Cardiac muscle cell (in vitro differentiated cells and primary cell): ENCODE data around the gene MARCHF10. TPM values are rescaled to one million over a fixed set of nuclear protein-coding genes. Genes with fewer than 3 reads are reported as not detected.

ENCODE experiments used
- DNase-seq, 2 donors: peaks; one replicate each; pipeline versions ENCODE4 v3.0.0 to v3.0.0-alpha.2; 2010 to 2017; ENCODE audit warnings: low read depth in 1 of 2, low spot score in 1 of 2
- H3K27ac ChIP-seq: fragments of 200-600 bp; sonication (generic); 2 replicates; pipeline ENCODE4 v1.5.1; 2016
- H3K27me3 ChIP-seq: fragments of 200-600 bp; sonication (generic); 2 replicates; pipeline ENCODE4 v1.6.0; 2016; ENCODE audit warnings: control low read depth
- H3K36me3 ChIP-seq: fragments of 200-600 bp; sonication (generic); 2 replicates; pipeline ENCODE4 v1.5.1; 2016; ENCODE audit warnings: control low read depth
- H3K4me1 ChIP-seq: fragments of 200-600 bp; sonication (generic); 2 replicates; pipeline ENCODE4 v1.8.1; 2017; ENCODE audit warnings: low read depth, mild to moderate bottlenecking, mixed run types
- H3K4me3 ChIP-seq: fragments of 200-600 bp; sonication (generic); 2 replicates; pipeline ENCODE4 v1.5.1; 2016; ENCODE audit warnings: mild to moderate bottlenecking
- H3K9me3 ChIP-seq: fragments of 200-600 bp; sonication (generic); 2 replicates; pipeline ENCODE4 v1.5.1; 2017; ENCODE audit warnings: low read depth, mild to moderate bottlenecking, control low read depth
- CTCF ChIP-seq: IDR thresholded peaks from 2 replicates; pipeline ENCODE4 v1.5.1; 2012; ENCODE audit warnings: low read depth, mild to moderate bottlenecking, low read length
- polyA plus RNA-seq: library from polyadenylated mRNA; unstranded; fragments of >200 nt; fragmentation: Nextera tagmentation; extraction: Ambion mirVana; gene quantifications from 2 replicates; pipeline ENCODE4 v1.2.1, GENCODE V29; 2016
- total RNA-seq: library from RNA; depleted of rRNA; stranded (reverse); fragments of >200 nt; gene quantifications from 2 replicates; pipeline ENCODE4 v1.2.3, GENCODE V29; 2016

Gene MARCHF10
- total and polyA plus RNA-seq, 2 experiments from 2014 or later: 0.77 to 1.1 TPM

- H3K4me1 ChIP-seq: peaks cover 16% of the 10 kb centered on the region
- H3K4me3 ChIP-seq: no peak overlapping the region
- DNase-seq: no peak
- H3K27ac ChIP-seq: no peak overlapping the region
- no peaks in the 10 kb centered on the region for H3K9me3 ChIP-seq
- TF ChIP-seq CTCF: no peak
- no peaks in the 10 kb centered on the region for H3K36me3 ChIP-seq
- no peaks in the 10 kb centered on the region for H3K27me3 ChIP-seq
Measured at GRCh38 chr17:62804822-62805221, 3.3 kb downstream of the MARCHF10 start.

- no peaks in the 10 kb centered on the region for H3K9me3 ChIP-seq
- no peak overlapping the region for H3K4me3 ChIP-seq
- no peaks in the 10 kb centered on the region for H3K27me3 ChIP-seq
- no peaks in the 10 kb centered on the region for H3K36me3 ChIP-seq
- no peak for TF ChIP-seq CTCF
- H3K27ac ChIP-seq: no peak overlapping the region
- H3K4me1 ChIP-seq: peaks cover 16% of the 10 kb centered on the region
- DNase-seq: no peak
Measured at GRCh38 chr17:62804025-62804424, 4.1 kb downstream of the MARCHF10 start.

GRCh38 chr17:62802561-62803205 is 5.4 kb downstream of the MARCHF10 start:
- Histone ChIP-seq H3K27ac (no peak overlapping the region), H3K9me3 (no peaks in the 10 kb centered on the region), H3K4me1 (peaks cover 16% of the 10 kb centered on the region), H3K27me3 (no peaks in the 10 kb centered on the region), H3K36me3 (no peaks in the 10 kb centered on the region), H3K4me3 (no peak overlapping the region)
- DNase-seq: no peak
- no peak for TF ChIP-seq CTCF

- no peak for DNase-seq
- H3K36me3 ChIP-seq: no peaks in the 10 kb centered on the region
- no peaks in the 10 kb centered on the region for H3K27me3 ChIP-seq
- no peak overlapping the region for H3K27ac ChIP-seq
- no peaks in the 10 kb centered on the region for H3K9me3 ChIP-seq
- TF ChIP-seq CTCF: no peak
- no peak overlapping the region for H3K4me3 ChIP-seq
- peaks cover 16% of the 10 kb centered on the region for H3K4me1 ChIP-seq
Measured at GRCh38 chr17:62801553-62802114, 6.5 kb downstream of the MARCHF10 start.

GRCh38 chr17:62800585-62800984 is 7.5 kb downstream of the MARCHF10 start:
- H3K27ac ChIP-seq: no peak overlapping the region
- peaks cover 9% of the 10 kb centered on the region for H3K4me1 ChIP-seq
- no peaks in the 10 kb centered on the region for H3K9me3 ChIP-seq
- no peaks in the 10 kb centered on the region for H3K36me3 ChIP-seq
- no peaks in the 10 kb centered on the region for H3K27me3 ChIP-seq
- no peak overlapping the region for H3K4me3 ChIP-seq
- no peak for TF ChIP-seq CTCF
- no peak for DNase-seq
